H9 (cell line): ENCODE results near the gene VGF. TPM values are rescaled to one million over a fixed set of nuclear protein-coding genes. Genes with fewer than 3 reads are reported as not detected.

Experiments
- DNase-seq: peaks from one replicate; pipeline ENCODE4 v3.0.0-alpha.2; 2017
- H2AFZ ChIP-seq: one replicate; pipeline ENCODE4 v1.6.1; 2013; ENCODE audit warnings: mild to moderate bottlenecking, low read length, control low read depth, moderate library complexity
- H2AK5ac ChIP-seq: 2 replicates; pipeline ENCODE4 v1.6.1; 2013; ENCODE audit warnings: low read length, control low read depth, mixed read lengths; ENCODE audit not compliant: insufficient read length
- H2BK120ac ChIP-seq: one replicate; pipeline ENCODE4 v1.6.1; 2013; ENCODE audit warnings: low read depth, mild to moderate bottlenecking, low read length, control low read depth, inconsistent platforms; ENCODE audit not compliant: poor library complexity, severe bottlenecking
- H2BK12ac ChIP-seq: 2 replicates; pipeline ENCODE4 v1.6.1; 2013; ENCODE audit warnings: low read length, control low read depth, mixed read lengths, low read depth; ENCODE audit not compliant: insufficient read length
- H2BK15ac ChIP-seq: 2 replicates; pipeline ENCODE4 v1.6.1; 2013; ENCODE audit warnings: low read depth, low read length, control low read depth
- H2BK20ac ChIP-seq: one replicate; pipeline ENCODE4 v1.6.1; 2013; ENCODE audit warnings: low read depth, mild to moderate bottlenecking, low read length, control low read depth, inconsistent platforms; ENCODE audit not compliant: poor library complexity, severe bottlenecking
- H2BK5ac ChIP-seq: 2 replicates; pipeline ENCODE4 v1.6.1; 2013; ENCODE audit warnings: low read length, control low read depth, mixed read lengths; ENCODE audit not compliant: insufficient read length
- H3K14ac ChIP-seq: 2 replicates; pipeline ENCODE4 v1.6.1; 2013; ENCODE audit warnings: low read length, control low read depth; ENCODE audit not compliant: insufficient read depth
- H3K18ac ChIP-seq: 2 replicates; pipeline ENCODE4 v1.6.1; 2013; ENCODE audit warnings: low read depth, mild to moderate bottlenecking, mixed read lengths, low read length, control low read depth; ENCODE audit not compliant: insufficient read length
- H3K23ac ChIP-seq: 2 replicates; pipeline ENCODE4 v1.6.1; 2013; ENCODE audit warnings: low read length, control low read depth, mixed read lengths, low read depth; ENCODE audit not compliant: insufficient read length
- H3K23me2 ChIP-seq: 2 replicates; pipeline ENCODE4 v1.6.1; 2013; ENCODE audit warnings: low read depth, mild to moderate bottlenecking, mixed read lengths, low read length, control low read depth; ENCODE audit not compliant: insufficient read length, poor library complexity, severe bottlenecking
- H3K27ac ChIP-seq: 2 replicates; pipeline ENCODE4 v1.5.1; 2013; ENCODE audit warnings: low read length, control low read depth, mixed read lengths, low read depth; ENCODE audit not compliant: insufficient read length
- H3K27me3 ChIP-seq: 2 replicates; pipeline ENCODE4 v1.6.1; 2013; ENCODE audit warnings: low read length, control low read depth, inconsistent platforms; ENCODE audit not compliant: insufficient read depth
- H3K4ac ChIP-seq: 2 replicates; pipeline ENCODE4 v1.6.1; 2013; ENCODE audit warnings: low read depth, mild to moderate bottlenecking, control low read depth, inconsistent platforms, low read length, moderate library complexity
- H3K4me1 ChIP-seq: 2 replicates; pipeline ENCODE4 v1.6.1; 2013; ENCODE audit warnings: low read length, control low read depth, inconsistent platforms; ENCODE audit not compliant: insufficient read depth
- H3K4me2 ChIP-seq: 2 replicates; pipeline ENCODE4 v1.6.1; 2013; ENCODE audit warnings: low read length, control low read depth, mixed read lengths; ENCODE audit not compliant: insufficient read length, insufficient read depth
- H3K56ac ChIP-seq: 2 replicates; pipeline ENCODE4 v1.6.1; 2013; ENCODE audit warnings: low read depth, mild to moderate bottlenecking, mixed read lengths, low read length, control low read depth; ENCODE audit not compliant: insufficient read length
- H3K79me1 ChIP-seq: 2 replicates; pipeline ENCODE4 v1.6.1; 2013; ENCODE audit warnings: low read depth, mild to moderate bottlenecking, moderate library complexity, low read length, control low read depth, inconsistent platforms; ENCODE audit not compliant: insufficient read depth, poor library complexity, severe bottlenecking
- H3K79me2 ChIP-seq: 2 replicates; pipeline ENCODE4 v1.6.1; 2013; ENCODE audit warnings: low read length, control low read depth, inconsistent platforms; ENCODE audit not compliant: insufficient read depth
- H3K9ac ChIP-seq: 2 replicates; pipeline ENCODE4 v1.6.1; 2013; ENCODE audit warnings: low read length, control low read depth, mixed read lengths; ENCODE audit not compliant: insufficient read length; ENCODE audit errors: extremely low read depth
- H3K9me3 ChIP-seq: one replicate; pipeline ENCODE4 v1.6.1; 2013; ENCODE audit warnings: low read depth, low read length, inconsistent platforms; ENCODE audit not compliant: control insufficient read depth
- H3T11ph ChIP-seq: one replicate; pipeline ENCODE4 v1.6.1; 2013; ENCODE audit warnings: mild to moderate bottlenecking, low read length, control low read depth, inconsistent platforms
- H4K20me1 ChIP-seq: one replicate; pipeline ENCODE4 v1.6.1; 2013; ENCODE audit not compliant: control insufficient read depth, insufficient read length, insufficient read depth
- H4K5ac ChIP-seq: 2 replicates; pipeline ENCODE4 v1.6.1; 2013; ENCODE audit warnings: low read depth, mild to moderate bottlenecking, mixed read lengths, low read length, control low read depth; ENCODE audit not compliant: insufficient read length
- H4K8ac ChIP-seq: replicated peaks from 2 replicates; pipeline ENCODE4 v1.6.1; 2013; ENCODE audit warnings: low read length, control low read depth, mixed read lengths, low read depth; ENCODE audit not compliant: insufficient read length
- H4K91ac ChIP-seq: 2 replicates; pipeline ENCODE4 v1.6.1; 2013; ENCODE audit warnings: low read depth, mild to moderate bottlenecking, moderate library complexity, mixed read lengths, low read length, control low read depth; ENCODE audit not compliant: insufficient read length
- H3K27ac Mint-ChIP-seq, 3 experiments: 2 replicates in 2 of 3; 3 replicates in 1 of 3; pipeline ENCODE4 v1.8.0; 2020 to 2021; ENCODE audit warnings: mixed read lengths in 3 of 3, mild to moderate bottlenecking in 1 of 3, moderate library complexity in 1 of 3
- H3K27me3 Mint-ChIP-seq: 2 replicates; pipeline ENCODE4 v1.8.0; 2021; ENCODE audit warnings: low read depth, mild to moderate bottlenecking, moderate library complexity, mixed read lengths
- H3K36me3 Mint-ChIP-seq, 3 experiments: 2 replicates in 2 of 3; 3 replicates in 1 of 3; pipeline ENCODE4 v1.8.0; 2020 to 2021; ENCODE audit warnings: low read depth in 3 of 3, mixed read lengths in 3 of 3; ENCODE audit not compliant: insufficient read depth in 1 of 3
- H3K4me1 Mint-ChIP-seq, 2 experiments: 2 replicates each; pipeline ENCODE4 v1.8.0; 2020; ENCODE audit warnings: mixed read lengths in 2 of 2
- H3K4me3 Mint-ChIP-seq, 2 experiments: 2 replicates in 1 of 2; 3 replicates in 1 of 2; pipeline ENCODE4 v1.8.0; 2020 to 2021; ENCODE audit warnings: mild to moderate bottlenecking in 2 of 2, mixed read lengths in 2 of 2, moderate library complexity in 1 of 2
- H3K9me3 Mint-ChIP-seq, 2 experiments: 2 replicates in 1 of 2; 3 replicates in 1 of 2; pipeline ENCODE4 v1.8.0; 2020; ENCODE audit warnings: mild to moderate bottlenecking in 2 of 2, mixed read lengths in 2 of 2, moderate library complexity in 1 of 2
- CTCF ChIP-seq: fragments of 200-600 bp; sonication (generic); conservative IDR thresholded peaks from 3 replicates; pipeline ENCODE4 v1.8.0; 2021; ENCODE audit warnings: antibody characterized with exemption, mild to moderate bottlenecking
- whole genome bisulfite sequencing: extraction: QIAGEN DNeasy Blood & Tissue Kit; methylation state at CpG from one replicate; pipeline ENCODE4 v1.1.7; 2013; ENCODE audit warnings: missing lambda C conversion rate, low lambda C conversion rate, mixed read lengths; ENCODE audit not compliant: insufficient read length; ENCODE audit errors: extremely low coverage; 5-methylcytosine and 5-hydroxymethylcytosine counted together
- total RNA-seq: library from RNA; stranded (reverse); gene quantifications from 2 replicates; pipeline ENCODE4 v1.2.1, GENCODE V29; 2021

The VGF gene
- total RNA-seq, 1 experiment from 2014 or later = 37.1 TPM

- H2AFZ ChIP-seq = no peak overlapping the region
- H3K79me2 ChIP-seq = no peaks in the 10 kb centered on the region
- no peak overlapping the region for H3K14ac ChIP-seq
- peaks cover 16% of the 10 kb centered on the region; the same call in 1 of the 2 replicates for H3K4me1 ChIP-seq
- H2AK5ac ChIP-seq = no peak overlapping the region
- no peak overlapping the region for H3K56ac ChIP-seq
- H2BK20ac ChIP-seq = no peak overlapping the region
- H2BK12ac ChIP-seq = no peak overlapping the region
- no peak overlapping the region for H2BK120ac ChIP-seq
- H3K18ac ChIP-seq = no peak overlapping the region
- H3K27ac ChIP-seq = no peak overlapping the region
- no CpG with 5 or more reads among the region's 12 CpGs for WGBS
- no peaks in the 10 kb centered on the region for H3K79me1 ChIP-seq
- H3K27ac Mint-ChIP-seq = peak overlapping the region in 1 of 3 experiments; percentile 89; a peak in 2 of 7 replicates
- peaks cover 60% of the 10 kb centered on the region for H3K23me2 ChIP-seq
- peaks cover 80% of the 10 kb centered on the region for H3K27me3 Mint-ChIP-seq
- H2BK5ac ChIP-seq = no peak overlapping the region
- H3K9me3 ChIP-seq = no peaks in the 10 kb centered on the region
- no peak overlapping the region for H3K9ac ChIP-seq
- no peaks in the 10 kb centered on the region for H3K9me3 Mint-ChIP-seq
- no peak for DNase-seq
- H2BK15ac ChIP-seq = no peak overlapping the region
- H4K20me1 ChIP-seq = no peaks in the 10 kb centered on the region
- no peak overlapping the region for H3K4ac ChIP-seq
- TF ChIP-seq CTCF = no peak
- no peak overlapping the region for H4K5ac ChIP-seq
- no peaks in the 10 kb centered on the region for H3K36me3 Mint-ChIP-seq
- peak overlapping the region; percentile 82 to 87 for H3K4me3 Mint-ChIP-seq
- H4K8ac ChIP-seq = no peak overlapping the region
- peaks cover 40% of the 10 kb centered on the region for H3K27me3 ChIP-seq
- H3K4me1 Mint-ChIP-seq = peaks cover 61 to 70% of the 10 kb centered on the region in 2 experiments
- no peak overlapping the region for H4K91ac ChIP-seq
- no peak overlapping the region for H3T11ph ChIP-seq
- peak overlapping the region; percentile 63 for H3K4me2 ChIP-seq
- H3K23ac ChIP-seq = no peak overlapping the region
Measured at GRCh38 chr7:101167645-101168411, 2.5 kb upstream of the VGF start.
